GM19467 (cell line): ENCODE measurements around the gene PCAT7.
"Not testable (repeated sequence)": the region's sequence is repeated elsewhere in the genome, so short reads cannot be mapped to it uniquely, and the experiment has no call there.

Source experiments
- ATAC-seq: cut with Tn5 transposase; IDR thresholded peaks from one replicate; pipeline ENCODE4 v1.9.1; 2021; ENCODE audit warnings: mild to moderate bottlenecking, moderate library complexity; ENCODE audit not compliant: unreplicated experiment

PCAT7 gene

GRCh38 chr9:94560237-94560636 is 5.4 kb downstream of the PCAT7 start:
- ATAC-seq = no peak

GRCh38 chr9:94563548-94563947 is 8.7 kb downstream of the PCAT7 start:
- ATAC-seq = no peak

- not testable (repeated sequence) for ATAC-seq
These were observed 9.4 kb downstream of the PCAT7 start for GRCh38 chr9:94564279-94564678.

DNA sequence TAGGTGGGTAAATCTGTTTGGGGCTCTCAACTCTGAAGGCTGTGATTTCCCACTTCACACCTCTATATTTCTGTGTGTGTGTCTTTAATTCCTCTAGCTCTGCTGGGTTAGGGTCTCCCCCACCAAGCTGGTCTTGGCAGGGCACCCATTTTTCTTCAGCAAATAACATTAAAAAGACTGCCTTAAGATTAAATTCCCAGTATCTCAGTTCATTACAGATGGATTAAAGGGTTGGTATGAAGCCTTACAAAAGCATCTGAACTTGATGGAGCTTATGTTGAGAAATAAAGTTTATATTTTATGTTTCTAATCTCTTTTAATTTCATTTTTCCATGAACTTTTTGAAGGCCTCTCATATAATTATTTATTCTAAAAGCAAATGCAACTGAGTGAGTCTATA is 11.7 kb downstream of the PCAT7 start:
- no peak for ATAC-seq

- no peak for ATAC-seq
These were observed 12.4 kb downstream of the PCAT7 start for GRCh38 chr9:94567271-94567670.

- no peak for ATAC-seq
These were observed 13.5 kb downstream of the PCAT7 start for GRCh38 chr9:94568250-94568889.

DNA sequence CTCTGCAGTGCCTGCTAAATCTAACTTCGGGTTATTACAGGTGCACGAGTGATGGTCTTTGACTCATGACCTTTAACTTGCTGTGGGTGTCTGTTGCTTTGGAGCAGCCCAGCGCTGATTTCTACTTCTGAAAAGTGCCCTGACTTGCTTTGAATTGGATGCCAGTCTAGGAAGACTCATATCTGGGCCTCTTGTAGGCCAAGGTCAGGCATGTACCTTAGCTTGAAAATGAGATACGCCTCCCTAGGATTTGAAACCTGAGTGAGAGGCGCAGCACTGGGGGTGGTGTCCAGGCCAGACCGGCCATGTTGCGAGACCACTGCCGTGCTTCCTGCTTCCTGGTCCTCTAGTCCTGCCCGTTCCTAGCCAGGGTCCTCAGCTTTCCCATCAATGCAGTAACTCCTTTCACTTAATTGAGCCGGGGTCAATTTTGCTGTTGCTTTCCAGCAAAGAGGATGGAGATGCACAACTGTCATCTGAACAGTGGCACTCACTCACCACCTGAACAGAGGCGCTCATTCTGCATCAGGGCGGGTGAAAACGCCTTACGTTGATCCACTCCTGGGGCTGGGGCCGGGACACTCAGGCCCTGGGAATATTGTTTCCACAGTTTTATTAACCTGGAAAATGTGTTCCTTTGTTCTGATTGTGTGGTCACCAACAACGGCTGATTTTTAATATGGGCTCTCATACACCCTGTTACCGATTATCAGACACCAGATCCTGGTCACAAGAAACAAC is 14.3 kb downstream of the PCAT7 start:
- no peak for ATAC-seq

- no peak for ATAC-seq
These were observed 21.2 kb downstream of the PCAT7 start for GRCh38 chr9:94576131-94576530.

DNA sequence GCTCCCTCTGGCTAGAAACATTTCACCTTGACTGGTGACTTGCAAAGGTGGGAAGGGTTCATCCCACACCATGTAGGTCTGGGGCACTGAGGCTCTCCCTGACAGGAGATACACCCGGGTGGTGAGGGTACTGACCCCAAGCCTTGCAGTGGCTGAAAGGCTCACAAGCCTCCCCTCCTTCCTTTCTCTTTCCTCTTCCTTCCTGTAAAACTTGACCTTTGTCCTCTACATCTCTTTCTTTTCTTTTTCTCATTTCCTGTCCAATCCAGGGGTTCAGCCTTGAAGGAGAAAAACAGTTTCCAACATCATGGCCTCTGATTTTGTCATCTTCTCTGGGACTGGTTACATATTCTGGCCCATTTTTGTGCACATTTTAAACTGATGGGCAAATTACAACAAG is 22.2 kb downstream of the PCAT7 start:
- no peak for ATAC-seq

GRCh38 chr9:94577571-94577970 is 22.7 kb downstream of the PCAT7 start:
- no peak for ATAC-seq

DNA sequence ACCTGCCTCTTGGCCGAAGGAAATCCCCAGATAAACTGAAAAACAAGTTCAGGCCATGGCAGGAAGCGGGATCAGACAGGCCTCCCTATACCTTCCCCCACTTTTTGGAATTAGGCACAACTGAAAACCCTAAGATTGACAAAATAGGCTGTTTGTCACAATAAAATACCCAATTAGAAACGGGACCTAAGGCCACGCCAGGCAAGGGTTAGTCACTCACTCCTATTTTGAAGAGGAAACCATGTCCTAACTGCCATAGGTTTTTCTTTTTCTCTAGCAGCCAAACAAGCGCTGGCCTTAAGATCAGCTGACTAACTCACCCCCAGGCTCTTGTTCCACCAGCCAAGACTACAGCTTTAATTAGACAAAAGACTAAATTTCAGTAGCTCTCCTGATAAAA is 26.8 kb downstream of the PCAT7 start:
- no peak for ATAC-seq

DNA sequence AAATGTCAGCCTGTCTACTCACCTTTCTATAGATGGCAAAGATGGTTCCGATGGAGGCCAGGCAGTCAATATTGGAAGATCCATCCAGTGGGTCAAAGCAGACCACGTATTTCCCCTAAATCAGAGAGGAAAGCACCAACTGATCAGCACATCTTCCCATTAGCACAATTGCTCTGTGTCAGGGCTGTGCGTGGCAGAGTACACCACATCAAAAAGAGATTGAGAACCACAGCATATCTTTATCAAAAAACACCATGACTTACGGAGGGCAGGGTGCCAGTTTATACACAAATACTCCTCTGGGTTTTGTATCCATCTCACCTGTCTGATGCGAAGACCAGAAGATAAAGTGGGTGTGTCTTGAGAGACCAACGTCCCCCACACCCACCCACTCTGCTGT is 29.7 kb downstream of the PCAT7 start:
- ATAC-seq = no peak

- ATAC-seq = no peak
These were observed 31.4 kb downstream of the PCAT7 start for GRCh38 chr9:94586316-94586715.

- no peak for ATAC-seq
These were observed 31.9 kb downstream of the PCAT7 start for GRCh38 chr9:94586814-94587213.

- no peak for ATAC-seq
These were observed 33.8 kb downstream of the PCAT7 start for GRCh38 chr9:94588681-94589080.

GRCh38 chr9:94591046-94591545 is 36.2 kb downstream of the PCAT7 start:
- not testable (repeated sequence) for ATAC-seq

GRCh38 chr9:94591876-94592275 is 37.0 kb downstream of the PCAT7 start:
- no peak for ATAC-seq

DNA sequence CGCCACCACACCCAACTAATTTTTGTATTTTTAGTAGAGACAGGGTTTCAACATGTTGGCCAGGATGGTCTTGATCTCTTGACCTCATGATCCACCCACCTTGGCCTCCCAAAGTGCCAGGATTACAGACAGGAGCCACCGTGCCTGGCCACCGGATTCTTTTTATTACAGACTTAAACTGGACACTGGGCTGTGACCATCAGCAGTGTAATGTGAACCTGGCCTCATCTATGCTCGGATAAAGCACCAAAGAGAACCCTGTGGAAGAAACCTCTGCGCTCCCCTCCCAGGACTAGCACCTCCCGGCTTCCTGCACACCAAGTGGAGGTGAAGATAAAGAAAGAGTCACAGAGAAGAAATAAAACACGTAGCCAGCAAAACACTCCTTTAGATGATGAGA is 37.8 kb downstream of the PCAT7 start:
- not testable (repeated sequence) for ATAC-seq

GRCh38 chr9:94593459-94594345 is 38.8 kb downstream of the PCAT7 start, which contains the start of gene FBP2:
Gene FBP2 (minus strand): TSS chr9:94593824. CDS start chr9:94593726, 98 bp downstream.
- no peak for ATAC-seq

DNA sequence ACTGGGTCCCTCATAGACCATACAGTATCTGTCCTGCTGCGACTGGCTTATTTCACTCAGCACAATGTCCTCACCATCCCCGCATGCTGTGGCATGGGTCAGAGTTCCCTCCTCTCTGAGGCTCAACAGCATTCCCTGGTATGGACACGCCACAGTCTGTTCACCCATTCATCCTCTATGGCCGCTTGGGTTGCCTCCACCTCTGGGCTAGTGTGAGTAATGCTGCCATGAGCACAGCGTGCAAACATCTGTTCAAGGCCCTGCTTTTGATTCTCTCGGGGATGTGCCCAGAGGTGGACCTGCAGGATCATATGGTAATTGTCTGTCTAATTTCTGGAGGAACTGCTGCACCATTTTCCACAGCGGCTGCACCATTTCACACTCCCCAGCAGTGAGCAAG is 44.2 kb downstream of the PCAT7 start:
- no peak for ATAC-seq

DNA sequence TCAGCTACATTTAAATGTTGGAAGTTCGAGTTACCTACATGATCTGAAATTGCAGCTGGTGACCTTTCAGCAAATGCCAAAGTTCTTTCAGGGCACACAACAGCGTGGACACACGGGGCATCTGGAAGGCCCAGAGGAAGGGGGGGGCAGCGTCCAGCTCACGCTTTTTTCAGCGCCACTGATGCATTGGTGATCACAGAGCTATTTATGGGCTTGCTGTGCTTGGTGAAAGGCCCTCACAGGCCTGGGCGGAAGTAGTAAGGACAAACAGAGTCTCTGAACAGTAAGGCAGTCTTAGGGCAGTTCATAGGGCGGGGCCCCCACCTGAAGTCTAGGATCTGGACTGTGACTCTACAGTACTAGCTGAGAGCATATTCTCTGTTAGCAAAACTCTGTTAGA is 45.4 kb downstream of the PCAT7 start:
- ATAC-seq = no peak
